K562 (cell line): Measurements from ENCODE around the gene TEX53. TPM values are rescaled to one million over a fixed set of nuclear protein-coding genes. Genes with fewer than 3 reads are reported as not detected.

ENCODE experiments used
- AFF1 ChIP-seq, 2 experiments: fragments of 450-650 bp; IDR thresholded peaks; 2 replicates each; pipeline ENCODE4 v1.6.1; 2018; ENCODE audit warnings: mild to moderate bottlenecking in 2 of 2, low read depth in 1 of 2; ENCODE audit not compliant: partially characterized antibody in 2 of 2
- ATF6 ChIP-seq: sonication (generic); formaldehyde crosslinking; IDR thresholded peaks from 2 replicates; pipeline ENCODE4 v1.4.0; 2020; ENCODE audit warnings: mild to moderate bottlenecking, missing genetic modification reagents
- DDX20 ChIP-seq: fragments of 450-650 bp; IDR thresholded peaks from 2 replicates; pipeline ENCODE4 v1.6.1; 2016; ENCODE audit warnings: missing genetic modification characterization, low read depth, mild to moderate bottlenecking, missing compliant biosample characterization, moderate library complexity
- E2F1 ChIP-seq: sonication (generic); formaldehyde crosslinking; IDR thresholded peaks from 2 replicates; pipeline ENCODE4 v1.8.1; 2023; ENCODE audit warnings: mild to moderate bottlenecking, missing genetic modification reagents, moderate library complexity
- LARP7 ChIP-seq: fragments of 450-650 bp; IDR thresholded peaks from 2 replicates; pipeline ENCODE4 v1.6.1; 2016
- MED1 ChIP-seq: sonication (generic); formaldehyde crosslinking; IDR thresholded peaks from 2 replicates; pipeline ENCODE4 v1.8.1; 2023; ENCODE audit warnings: missing genetic modification reagents, borderline replicate concordance
- MIER1 ChIP-seq: fragments of 450-650 bp; IDR thresholded peaks from 2 replicates; pipeline ENCODE4 v1.6.1; 2016; ENCODE audit warnings: antibody characterized with exemption, mild to moderate bottlenecking, low read depth
- SNRNP70 ChIP-seq: fragments of 200-400 bp; formaldehyde crosslinking; optimal IDR thresholded peaks from 2 replicates; pipeline ENCODE3; 2017; ENCODE audit warnings: low read depth, low read length
- SRSF9 ChIP-seq: fragments of 200-400 bp; formaldehyde crosslinking; IDR thresholded peaks from 2 replicates; pipeline ENCODE4 v1.6.1; 2017; ENCODE audit warnings: low read depth, low read length, borderline replicate concordance
- polyA plus RNA-seq, 8 experiments: library from polyadenylated mRNA; depleted of rRNA in 4 of 8; stranded (reverse) in 5 of 8; unstranded in 3 of 8; fragments of >200 nt; fragmentation: Nextera tagmentation in 2 of 8; fragmentation: Illumina TruSeq in 1 of 8; extraction: Ambion mirVana in 2 of 8; extraction: Trizol in 1 of 8; gene quantifications; 2 replicates each; pipeline versions ENCODE4 v1.2.1 to v1.2.3, GENCODE V29; 2011 to 2014; ENCODE audit warnings: inconsistent platforms in 1 of 8, missing spikeins in 1 of 8
- total RNA-seq, 7 experiments: library from RNA; depleted of rRNA in 6 of 7; stranded (reverse); fragments of >200 nt in 6 of 7; fragmentation: Illumina TruSeq in 2 of 7; extraction: Trizol in 2 of 7; gene quantifications; 2 replicates each; pipeline versions ENCODE4 v1.2.1 to v1.2.3, GENCODE V29; 2011 to 2021; ENCODE audit warnings: low replicate concordance in 1 of 7
- TF ChIP-seq, protein P1 (sequence below), 2 experiments: fragments of 450-650 bp; formaldehyde crosslinking in 1 of 2; IDR thresholded peaks; 2 replicates each; pipeline versions ENCODE4 v1.4.0 to v1.6.1; 2014 to 2020; ENCODE audit warnings: mild to moderate bottlenecking in 2 of 2, borderline replicate concordance in 1 of 2, low read depth in 1 of 2

The TEX53 gene
- total and polyA plus RNA-seq, 9 of the 15 experiments (the other 6 are each of a cell fraction or from before 2014, with no cell fraction given) = not detected

- TF ChIP-seq, protein P1, sequence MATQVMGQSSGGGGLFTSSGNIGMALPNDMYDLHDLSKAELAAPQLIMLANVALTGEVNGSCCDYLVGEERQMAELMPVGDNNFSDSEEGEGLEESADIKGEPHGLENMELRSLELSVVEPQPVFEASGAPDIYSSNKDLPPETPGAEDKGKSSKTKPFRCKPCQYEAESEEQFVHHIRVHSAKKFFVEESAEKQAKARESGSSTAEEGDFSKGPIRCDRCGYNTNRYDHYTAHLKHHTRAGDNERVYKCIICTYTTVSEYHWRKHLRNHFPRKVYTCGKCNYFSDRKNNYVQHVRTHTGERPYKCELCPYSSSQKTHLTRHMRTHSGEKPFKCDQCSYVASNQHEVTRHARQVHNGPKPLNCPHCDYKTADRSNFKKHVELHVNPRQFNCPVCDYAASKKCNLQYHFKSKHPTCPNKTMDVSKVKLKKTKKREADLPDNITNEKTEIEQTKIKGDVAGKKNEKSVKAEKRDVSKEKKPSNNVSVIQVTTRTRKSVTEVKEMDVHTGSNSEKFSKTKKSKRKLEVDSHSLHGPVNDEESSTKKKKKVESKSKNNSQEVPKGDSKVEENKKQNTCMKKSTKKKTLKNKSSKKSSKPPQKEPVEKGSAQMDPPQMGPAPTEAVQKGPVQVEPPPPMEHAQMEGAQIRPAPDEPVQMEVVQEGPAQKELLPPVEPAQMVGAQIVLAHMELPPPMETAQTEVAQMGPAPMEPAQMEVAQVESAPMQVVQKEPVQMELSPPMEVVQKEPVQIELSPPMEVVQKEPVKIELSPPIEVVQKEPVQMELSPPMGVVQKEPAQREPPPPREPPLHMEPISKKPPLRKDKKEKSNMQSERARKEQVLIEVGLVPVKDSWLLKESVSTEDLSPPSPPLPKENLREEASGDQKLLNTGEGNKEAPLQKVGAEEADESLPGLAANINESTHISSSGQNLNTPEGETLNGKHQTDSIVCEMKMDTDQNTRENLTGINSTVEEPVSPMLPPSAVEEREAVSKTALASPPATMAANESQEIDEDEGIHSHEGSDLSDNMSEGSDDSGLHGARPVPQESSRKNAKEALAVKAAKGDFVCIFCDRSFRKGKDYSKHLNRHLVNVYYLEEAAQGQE (IDR thresholded peaks at IDR 0.05; ENCODE audit: borderline replicate concordance) = peak; percentile 90
- TF ChIP-seq, protein P1 (CRISPR knock-in tag; IDR thresholded peaks at IDR 0.05; ENCODE audit: low read depth) = no peak
- TF ChIP-seq MIER1 (no peak), ATF6 (no peak), E2F1 (no peak), MED1 (no peak), AFF1 (IDR thresholded peaks at IDR 0.05; ENCODE audit: low read depth in 1 of 2, partially characterized antibody in 2 of 2) (no peak), SNRNP70 (no peak), DDX20 (no peak), LARP7 (no peak), SRSF9 (no peak)
These were observed 3.9 kb downstream of the TEX53 start (continued) for GRCh38 chr9:114653556-114654159.
